GM13976 (cell line): ENCODE data around the gene LYZL1.

Experiments
- DNase-seq: peaks from one replicate; pipeline ENCODE4 v3.0.0; 2012; ENCODE audit warnings: low spot score
- in situ Hi-C: fragments of 300-500 bp; cut with MboI; formaldehyde crosslinking; loops from one replicate; pipeline ENCODE4 v1.12.0; 2022; ENCODE audit warnings: low sequenced_read_pairs, mixed read lengths, inconsistent platforms; ENCODE audit not compliant: unreplicated experiment
- TF ChIP-seq, protein P1 (sequence below): IDR thresholded peaks from 2 replicates; pipeline ENCODE4 v1.5.1; 2012; ENCODE audit warnings: borderline replicate concordance, mild to moderate bottlenecking; ENCODE audit not compliant: insufficient read depth; ENCODE audit errors: extremely low read depth, missing control alignments, control extremely low read depth

The LYZL1 gene

DNA sequence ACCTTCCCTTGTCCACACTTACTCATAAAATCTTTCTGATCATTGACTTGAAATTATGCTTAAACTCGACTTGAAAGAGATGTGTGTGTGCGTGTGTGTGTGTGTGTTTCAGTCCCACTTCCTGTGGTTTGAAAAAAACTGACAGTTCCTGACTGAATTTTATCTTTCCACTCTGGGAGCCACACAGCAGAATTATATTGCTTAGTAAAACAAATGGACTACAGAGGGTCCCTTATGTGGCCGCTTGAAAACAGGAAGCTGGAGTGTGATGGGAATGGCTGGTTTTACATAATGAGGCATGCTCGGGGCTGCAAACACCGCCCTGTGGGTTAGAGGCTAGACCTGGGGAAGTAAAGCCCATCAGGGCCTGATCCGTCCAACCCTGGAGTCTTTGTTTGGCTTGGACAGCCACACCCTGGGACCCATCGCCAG lies 54.8 kb downstream of the LYZL1 start:
- TF ChIP-seq, protein P1, sequence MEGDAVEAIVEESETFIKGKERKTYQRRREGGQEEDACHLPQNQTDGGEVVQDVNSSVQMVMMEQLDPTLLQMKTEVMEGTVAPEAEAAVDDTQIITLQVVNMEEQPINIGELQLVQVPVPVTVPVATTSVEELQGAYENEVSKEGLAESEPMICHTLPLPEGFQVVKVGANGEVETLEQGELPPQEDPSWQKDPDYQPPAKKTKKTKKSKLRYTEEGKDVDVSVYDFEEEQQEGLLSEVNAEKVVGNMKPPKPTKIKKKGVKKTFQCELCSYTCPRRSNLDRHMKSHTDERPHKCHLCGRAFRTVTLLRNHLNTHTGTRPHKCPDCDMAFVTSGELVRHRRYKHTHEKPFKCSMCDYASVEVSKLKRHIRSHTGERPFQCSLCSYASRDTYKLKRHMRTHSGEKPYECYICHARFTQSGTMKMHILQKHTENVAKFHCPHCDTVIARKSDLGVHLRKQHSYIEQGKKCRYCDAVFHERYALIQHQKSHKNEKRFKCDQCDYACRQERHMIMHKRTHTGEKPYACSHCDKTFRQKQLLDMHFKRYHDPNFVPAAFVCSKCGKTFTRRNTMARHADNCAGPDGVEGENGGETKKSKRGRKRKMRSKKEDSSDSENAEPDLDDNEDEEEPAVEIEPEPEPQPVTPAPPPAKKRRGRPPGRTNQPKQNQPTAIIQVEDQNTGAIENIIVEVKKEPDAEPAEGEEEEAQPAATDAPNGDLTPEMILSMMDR, result no peak
- no peak for DNase-seq
- in situ Hi-C loops, result no loop called here

DNA sequence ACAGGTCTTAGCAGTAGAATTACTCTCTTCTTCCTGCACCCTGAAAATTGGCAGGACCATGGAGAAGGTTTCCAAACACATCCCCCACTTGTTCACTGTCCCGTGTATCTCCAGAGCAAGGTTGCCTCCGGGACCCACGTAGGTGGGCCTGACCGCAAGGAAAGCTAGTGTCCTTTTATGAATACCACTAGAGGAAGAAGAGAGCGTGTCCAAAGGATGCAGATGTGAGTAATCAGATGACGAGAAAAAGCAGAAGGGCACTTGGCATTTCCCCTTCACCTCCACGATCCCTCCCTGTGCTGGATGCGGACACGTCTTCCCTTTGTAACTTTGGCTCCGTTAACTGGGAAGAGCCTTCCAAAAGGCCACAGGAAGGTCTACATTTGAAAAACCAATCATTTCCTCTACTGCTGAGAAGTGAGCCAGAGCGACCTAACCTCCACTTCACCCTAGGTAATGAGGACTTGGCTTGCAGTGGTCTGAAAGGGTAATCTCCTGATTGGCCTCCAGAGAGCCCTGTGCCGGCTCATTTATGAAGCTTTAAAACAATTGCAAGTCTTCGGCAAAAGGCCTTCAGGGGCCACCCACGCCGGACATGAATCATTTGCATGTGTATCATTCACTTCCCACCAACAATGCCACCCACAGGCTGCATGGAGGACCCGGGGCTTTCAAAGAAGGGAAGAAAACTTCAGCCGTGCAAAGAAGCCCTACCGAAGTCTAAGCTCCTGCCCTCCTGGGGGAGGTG lies 55.4 kb downstream of the LYZL1 start:
- DNase-seq, result no peak
- TF ChIP-seq, protein P1, result no peak
- in situ Hi-C loops, result no loop called here

DNA sequence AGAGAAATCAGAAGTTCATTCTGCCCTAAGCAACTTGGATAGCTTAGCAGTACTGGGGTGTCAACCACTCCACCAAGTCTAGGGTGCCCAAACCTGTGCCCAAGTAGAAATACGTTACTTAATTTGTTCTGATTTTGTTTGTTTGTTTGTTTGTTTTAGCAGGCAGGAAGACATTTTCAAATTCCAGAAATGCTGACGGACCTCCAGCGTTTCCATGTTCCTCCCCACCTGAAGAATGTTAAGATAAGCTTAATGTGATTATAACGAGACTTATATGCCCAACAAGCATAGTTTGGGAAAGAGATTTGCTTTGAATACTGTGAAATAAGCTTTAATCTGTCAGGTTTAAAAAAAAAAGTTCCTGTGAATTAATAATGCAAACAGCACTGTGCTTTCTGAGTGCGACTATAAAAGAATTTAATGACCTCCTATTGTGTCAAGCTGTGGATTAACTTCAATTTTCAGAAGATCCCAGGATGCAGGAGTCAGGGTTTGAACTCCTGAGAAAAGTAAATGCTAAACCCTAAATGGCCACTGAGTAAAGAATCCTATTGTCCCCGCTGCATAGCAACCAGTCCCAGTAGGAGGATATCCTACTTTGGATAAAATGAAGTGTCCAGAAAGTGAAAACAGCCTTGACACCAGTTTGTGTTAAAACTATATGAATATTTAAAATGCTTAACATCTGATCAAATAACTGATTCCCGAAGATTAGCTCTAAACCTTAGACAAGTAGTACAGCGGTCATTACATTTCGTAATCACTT lies 56.5 kb downstream of the LYZL1 start:
- TF ChIP-seq, protein P1, result no peak
- DNase-seq, result no peak
- in situ Hi-C loops, result no loop called here

DNA sequence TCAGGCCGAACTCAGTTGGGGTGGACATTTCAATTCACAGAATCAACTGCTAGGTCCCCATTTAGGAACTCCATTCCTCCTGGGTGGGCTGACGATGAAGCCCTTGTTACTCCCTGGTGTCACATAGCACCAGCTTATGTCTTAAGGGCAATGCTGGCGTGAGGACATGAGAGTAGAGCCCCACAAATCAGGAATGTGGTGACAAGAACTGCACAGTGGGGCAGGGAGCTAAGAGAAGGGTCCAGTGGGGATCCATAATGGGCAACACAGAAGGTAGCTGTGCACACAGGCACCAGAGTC lies 57.0 kb downstream of the LYZL1 start:
- no peak for DNase-seq
- TF ChIP-seq, protein P1, result no peak
- in situ Hi-C loops, result no loop called here

DNA sequence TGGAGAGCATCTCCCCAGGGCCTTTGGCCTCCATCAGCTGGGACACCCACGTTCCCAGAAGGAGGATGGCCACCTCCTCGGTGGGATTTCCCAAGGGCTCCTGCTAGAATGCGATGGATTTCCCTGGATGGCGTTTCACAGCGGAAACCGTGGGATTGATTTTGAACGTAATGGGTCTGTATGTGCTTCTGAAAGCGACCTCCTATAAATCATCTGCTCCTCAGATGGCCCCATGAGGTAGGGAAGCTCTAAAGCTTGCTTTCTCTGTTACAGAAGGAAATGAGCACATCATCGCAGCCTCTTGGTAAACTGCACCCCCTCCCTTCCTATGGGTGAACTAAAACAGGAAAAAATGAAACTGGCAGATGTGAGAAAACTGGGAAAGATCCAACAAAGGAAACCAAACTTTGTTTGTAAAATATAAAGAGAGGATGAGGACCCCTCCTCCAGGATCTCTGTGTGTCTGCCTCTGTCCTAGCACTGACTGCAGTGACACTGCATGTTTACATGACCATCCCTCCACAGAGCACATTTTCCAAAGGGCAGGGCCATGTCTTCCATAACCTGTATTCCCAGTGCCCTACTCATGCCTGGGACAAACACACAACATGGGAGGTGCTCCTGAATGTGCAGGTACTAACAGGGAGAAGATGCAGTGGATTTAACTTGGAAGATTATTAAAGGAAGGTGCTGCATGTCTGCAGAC lies 57.6 kb downstream of the LYZL1 start:
- in situ Hi-C loops, result no loop called here
- TF ChIP-seq, protein P1, result no peak
- no peak for DNase-seq

DNA sequence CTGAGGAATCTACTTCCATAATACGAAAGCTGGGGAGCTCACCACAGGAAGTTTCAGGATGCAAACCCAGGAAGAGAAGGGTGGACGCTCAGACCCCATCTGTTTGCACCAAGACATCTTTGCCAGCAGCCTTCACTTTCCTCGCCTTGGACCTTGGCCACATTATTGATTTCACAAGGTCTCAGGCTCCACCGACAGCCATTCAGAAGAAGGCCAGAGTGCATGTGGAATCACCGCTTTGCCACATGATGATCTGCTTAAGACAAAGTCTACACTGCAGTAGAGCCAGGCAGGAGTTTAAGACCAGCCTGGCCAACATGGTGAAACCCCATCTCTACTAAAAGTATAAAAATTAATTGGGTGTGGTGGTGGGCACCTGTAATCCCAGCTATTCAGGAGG lies 60.0 kb downstream of the LYZL1 start:
- no peak for DNase-seq
- in situ Hi-C loops, result no loop called here
- TF ChIP-seq, protein P1, result no peak
